Measurements from ENCODE around the gene NME5.

NME5 gene

GRCh38 chr5:138140268-138140667 lies 1.0 kb upstream of the NME5 start:
- no peak for DNase-seq (ENCODE audit: low read depth)
- TF ChIP-seq CTCF (IDR thresholded peaks at IDR 0.05; ENCODE audit: low read depth, low read length, missing control alignments), result no peak
- H3K4me3 ChIP-seq (ENCODE audit: low read depth, low read length), result no peak overlapping the region

GRCh38 chr5:138139781-138140090 lies 508 bp upstream of the NME5 start:
- no peak for DNase-seq (ENCODE audit: low read depth)
- no peak overlapping the region for H3K4me3 ChIP-seq (ENCODE audit: low read depth, low read length)
- TF ChIP-seq CTCF (IDR thresholded peaks at IDR 0.05; ENCODE audit: low read depth, low read length, missing control alignments), result no peak

GRCh38 chr5:138132543-138132942 lies 6.7 kb downstream of the NME5 start:
- DNase-seq (ENCODE audit: low read depth), result no peak
- no peak for TF ChIP-seq CTCF (IDR thresholded peaks at IDR 0.05; ENCODE audit: low read depth, low read length, missing control alignments)
- peak overlapping the region; percentile 42; the same call in 1 of the 2 replicates for H3K4me3 ChIP-seq (ENCODE audit: low read depth, low read length)

DNA sequence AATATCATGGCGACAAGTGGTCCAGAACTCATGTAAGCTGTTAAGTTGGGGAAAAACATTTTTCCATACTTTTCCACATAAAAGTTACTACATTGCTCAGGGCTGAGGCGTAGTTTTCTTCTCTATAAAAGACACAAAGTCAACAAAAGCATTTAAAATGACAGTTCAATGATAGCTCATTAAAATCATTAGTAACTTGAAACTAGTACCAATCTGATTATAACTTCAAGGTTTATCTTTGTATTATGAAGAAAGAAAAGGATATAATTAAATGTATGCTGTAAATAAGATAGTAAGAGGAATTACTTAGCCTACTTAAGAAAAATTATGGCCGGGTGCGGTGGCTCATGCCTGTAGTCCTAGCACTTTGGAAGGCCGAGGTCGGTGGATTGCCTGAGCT lies 9.9 kb downstream of the NME5 start:
- H3K4me3 ChIP-seq (ENCODE audit: low read depth, low read length), result no peak overlapping the region
- DNase-seq (ENCODE audit: low read depth), result no peak
- TF ChIP-seq CTCF (IDR thresholded peaks at IDR 0.05; ENCODE audit: low read depth, low read length, missing control alignments), result no peak

DNA sequence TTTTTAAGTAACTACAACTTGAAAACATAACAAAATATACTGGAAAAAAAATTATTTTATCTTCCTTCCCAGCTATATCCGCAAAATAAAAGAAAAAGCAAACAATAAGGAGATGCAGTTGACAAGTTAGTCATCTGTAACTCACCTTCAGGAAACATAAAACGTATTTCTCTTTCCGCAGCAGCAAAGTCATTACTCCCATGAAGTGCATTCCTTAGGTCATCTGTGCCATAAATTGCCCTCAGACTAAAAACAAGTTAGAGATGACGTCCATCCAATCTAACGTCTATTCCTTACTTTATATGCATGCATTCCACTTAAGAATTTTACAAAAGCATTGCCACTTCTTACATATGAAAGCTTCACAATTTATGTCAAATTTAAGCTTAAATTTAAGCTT lies 10.9 kb downstream of the NME5 start:
- H3K4me3 ChIP-seq (ENCODE audit: low read depth, low read length), result no peak overlapping the region
- TF ChIP-seq CTCF (IDR thresholded peaks at IDR 0.05; ENCODE audit: low read depth, low read length, missing control alignments), result no peak
- no peak for DNase-seq (ENCODE audit: low read depth)

DNA sequence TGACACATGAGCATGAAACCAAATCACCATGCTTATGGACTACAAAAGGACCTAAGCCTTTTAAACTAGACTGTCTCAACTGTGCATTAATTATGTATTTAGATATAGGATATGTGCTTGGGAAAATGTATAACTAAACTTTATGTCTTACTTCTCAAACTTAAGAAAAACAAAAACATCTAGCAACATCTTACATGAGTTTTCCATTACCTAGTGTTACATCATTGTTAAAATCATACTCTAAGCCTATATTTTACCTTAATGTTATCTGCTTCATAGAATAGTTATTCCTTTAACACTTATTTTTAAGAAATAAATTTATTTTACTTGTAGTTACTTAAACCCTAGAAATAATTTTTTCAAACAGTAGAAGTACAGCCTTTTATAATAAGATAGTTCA lies 24.0 kb downstream of the NME5 start:
- DNase-seq (ENCODE audit: low read depth), result no peak
- H3K4me3 ChIP-seq (ENCODE audit: low read depth, low read length), result no peak overlapping the region
- TF ChIP-seq CTCF (IDR thresholded peaks at IDR 0.05; ENCODE audit: low read depth, low read length, missing control alignments), result no peak

GRCh38 chr5:138111937-138112336 lies 27.3 kb downstream of the NME5 start:
- TF ChIP-seq CTCF (IDR thresholded peaks at IDR 0.05; ENCODE audit: low read depth, low read length, missing control alignments), result no peak
- DNase-seq (ENCODE audit: low read depth), result no peak

More at GRCh38 chr5:138111937-138112336, 27.3 kb downstream of the NME5 start:
- H3K4me3 ChIP-seq (ENCODE audit: low read depth, low read length), result no peak overlapping the region

All from GM12864 (cell line).